NCI-H748 (cell line): ENCODE results near the gene MALSU1.

Experiments
- DNase-seq: peaks from one replicate; lab custom pipeline; 2025; ENCODE audit not compliant: unreplicated experiment; lab: John Stamatoyannopoulos, UW

Gene MALSU1

GRCh38 chr7:23358152-23358674, 59.1 kb downstream of the MALSU1 start:
- DNase-seq, result no peak
